Colon (tissue), 2 donors: ENCODE results near the gene CREB3L4.

Source experiments
- FAIRE-seq: peaks from 2 replicates; lab custom pipeline; 2012; peaks lifted over from hg19 to GRCh38; lab: Jason Lieb, UNC
- donor health status: control.
- donor health status: control.

The CREB3L4 gene, protein sequence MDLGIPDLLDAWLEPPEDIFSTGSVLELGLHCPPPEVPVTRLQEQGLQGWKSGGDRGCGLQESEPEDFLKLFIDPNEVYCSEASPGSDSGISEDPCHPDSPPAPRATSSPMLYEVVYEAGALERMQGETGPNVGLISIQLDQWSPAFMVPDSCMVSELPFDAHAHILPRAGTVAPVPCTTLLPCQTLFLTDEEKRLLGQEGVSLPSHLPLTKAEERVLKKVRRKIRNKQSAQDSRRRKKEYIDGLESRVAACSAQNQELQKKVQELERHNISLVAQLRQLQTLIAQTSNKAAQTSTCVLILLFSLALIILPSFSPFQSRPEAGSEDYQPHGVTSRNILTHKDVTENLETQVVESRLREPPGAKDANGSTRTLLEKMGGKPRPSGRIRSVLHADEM

GRCh38 chr1:153967107-153967999 lies at the start of gene CREB3L4:
TSS of gene CREB3L4 (plus strand) at chr1:153967902. CDS start at chr1:153968526, 624 bp downstream.
- no peak for FAIRE-seq

DNA sequence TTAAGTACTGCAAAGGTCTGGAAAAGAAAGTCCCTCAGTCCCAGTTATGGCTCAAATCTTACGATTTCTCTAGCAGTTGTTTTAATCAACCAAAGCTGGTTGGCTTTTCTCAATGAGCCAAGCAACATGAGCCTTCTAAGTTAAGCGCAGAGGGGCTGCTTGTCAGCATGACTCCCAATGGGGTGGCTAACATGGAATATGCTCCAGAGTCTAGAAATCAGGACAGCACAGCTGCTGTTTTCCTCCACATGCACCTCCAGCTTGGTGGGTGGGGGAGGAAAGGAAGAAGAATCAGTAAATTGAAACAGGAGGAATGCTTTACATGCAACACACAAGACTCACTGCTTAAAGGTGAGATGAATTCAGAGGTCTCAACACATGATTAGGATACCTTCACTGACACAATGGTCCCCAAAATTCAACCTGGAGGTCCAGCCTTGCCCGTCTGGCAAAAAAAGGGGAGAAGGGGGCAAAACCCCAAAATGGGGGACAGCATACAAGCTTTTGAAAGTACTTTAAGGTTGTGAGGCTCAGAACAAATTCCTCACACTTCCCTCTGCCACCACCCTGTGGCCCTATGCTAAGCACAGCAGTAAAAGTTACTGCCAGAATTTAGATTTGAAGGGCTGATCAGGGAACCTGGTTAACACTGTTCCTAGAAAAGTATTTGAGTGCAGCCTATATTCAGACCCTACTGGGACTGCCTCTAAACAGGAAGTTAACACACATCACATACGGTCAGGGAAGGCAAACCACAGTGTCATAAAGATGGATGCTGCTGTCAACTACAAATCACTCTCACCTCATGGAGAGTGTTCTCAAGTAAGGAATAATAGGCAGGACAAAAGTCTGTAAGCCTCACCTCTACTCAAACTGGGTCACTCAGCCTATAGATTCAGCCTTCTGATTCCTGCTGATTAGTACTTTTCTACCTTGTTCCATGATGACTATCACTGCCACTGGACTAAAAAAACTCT lies 47.5 kb upstream of the CREB3L4 start:
- FAIRE-seq = no peak

- no peak for FAIRE-seq
Measured at GRCh38 chr1:153921080-153921802, 46.5 kb upstream of the CREB3L4 start.

GRCh38 chr1:153921803-153922075 lies 46.0 kb upstream of the CREB3L4 start:
- FAIRE-seq = no peak

- no peak for FAIRE-seq
Measured at GRCh38 chr1:153922076-153922971, 45.4 kb upstream of the CREB3L4 start.

DNA sequence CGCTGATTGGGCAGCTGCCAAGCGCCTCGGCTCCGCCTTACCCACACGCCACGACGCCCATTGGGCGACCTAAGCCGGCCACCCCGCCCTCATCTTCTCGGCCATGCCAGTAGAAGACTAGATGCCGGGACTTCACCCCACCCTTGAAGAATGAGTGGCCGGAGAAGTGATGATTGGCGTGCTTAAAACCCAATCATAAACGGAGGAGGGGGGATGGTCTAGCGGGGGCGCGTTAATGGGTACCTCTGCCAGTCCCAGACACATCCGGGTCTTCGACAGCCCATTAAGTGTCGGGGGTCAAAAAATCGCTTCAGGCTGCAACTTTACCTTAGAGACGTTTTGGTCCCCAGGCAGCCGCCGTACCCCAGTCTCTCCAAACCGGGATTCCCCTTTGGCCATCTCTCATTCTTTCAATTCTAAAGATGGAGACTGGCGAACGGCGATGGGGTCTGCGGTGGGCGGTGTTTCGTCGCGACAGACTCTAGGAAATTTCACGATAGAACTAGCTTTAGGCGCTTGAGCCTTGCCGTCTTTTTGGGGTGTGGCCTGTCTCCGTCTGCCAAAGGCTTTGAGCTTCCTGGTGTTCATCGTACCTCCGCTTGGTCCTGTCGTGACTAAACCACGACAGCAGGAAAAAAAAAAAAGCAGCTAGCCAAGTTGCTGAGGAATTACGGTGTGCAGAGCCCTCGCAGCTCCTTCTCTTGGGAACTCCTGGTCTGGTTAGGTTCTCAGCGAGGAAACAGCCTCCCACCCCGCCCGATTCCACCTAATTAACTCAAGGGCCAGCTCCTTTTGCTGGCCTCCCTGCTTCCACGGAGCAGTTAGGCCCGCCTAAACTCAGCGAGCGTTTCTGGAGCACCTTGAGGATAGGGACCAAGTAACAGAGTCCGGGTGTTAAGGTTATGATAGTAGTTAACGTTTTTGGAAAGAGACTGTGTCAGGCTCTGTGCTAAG lies 44.5 kb upstream of the CREB3L4 start, which contains the start of gene GATAD2B:
TSS of gene GATAD2B (minus strand) at position 1 of the 954 bp plus-strand sequence. CDS start 94,625 bp downstream, outside the sequence.
- FAIRE-seq = no peak

GRCh38 chr1:153926405-153926804 lies 41.3 kb upstream of the CREB3L4 start:
- no peak for FAIRE-seq

- no peak for FAIRE-seq
Measured at GRCh38 chr1:153928245-153928644, 39.5 kb upstream of the CREB3L4 start.

DNA sequence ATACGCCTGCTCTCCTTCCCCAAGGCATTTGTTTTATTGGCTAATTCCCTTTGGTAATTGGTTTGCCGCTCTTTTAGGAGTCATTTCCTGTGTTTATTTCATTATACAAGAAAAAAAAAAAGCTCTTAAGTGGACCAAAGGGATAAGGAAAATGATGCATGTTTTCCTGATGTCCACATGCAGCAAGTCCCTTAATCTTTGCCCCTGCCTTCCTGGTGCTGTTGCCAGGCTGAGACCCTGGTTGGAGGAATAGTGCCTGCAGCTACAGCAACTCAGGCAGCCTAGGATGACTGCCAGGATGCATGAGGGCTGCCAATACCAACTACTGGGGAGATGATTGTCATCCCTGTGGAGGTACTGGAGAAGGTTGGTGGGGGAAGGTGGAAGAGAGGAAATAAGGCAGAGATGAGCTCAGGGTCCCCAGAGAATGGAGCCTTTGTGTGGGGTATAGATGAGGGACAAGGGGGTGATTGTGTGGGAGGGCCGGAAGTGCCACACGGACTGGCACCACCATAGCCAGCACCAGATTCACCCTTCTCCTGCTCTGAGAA lies 38.8 kb upstream of the CREB3L4 start:
- FAIRE-seq = no peak

DNA sequence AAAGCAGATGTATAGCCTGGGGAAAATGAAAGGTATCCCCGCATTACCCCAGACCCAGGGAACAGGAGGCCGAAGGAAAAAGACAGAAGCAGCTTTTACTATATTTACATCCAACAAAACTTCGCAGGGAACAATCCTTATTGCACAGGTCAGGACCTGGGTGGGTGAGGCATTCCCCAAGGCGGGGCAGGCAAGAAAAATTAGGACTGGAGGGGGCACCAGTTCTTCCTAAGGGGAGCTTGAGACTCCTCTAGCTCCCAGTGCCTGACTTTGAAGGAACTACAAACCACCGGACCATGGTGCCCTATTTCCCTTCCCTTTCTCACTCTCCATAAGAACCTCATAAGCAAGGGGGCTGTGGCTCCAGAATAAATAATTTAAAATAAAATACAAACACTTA lies 38.3 kb upstream of the CREB3L4 start:
- no peak for FAIRE-seq

- FAIRE-seq = no peak
Measured at GRCh38 chr1:153929981-153930948, 37.4 kb upstream of the CREB3L4 start.

- no peak for FAIRE-seq
Measured at GRCh38 chr1:153932156-153933131, 35.3 kb upstream of the CREB3L4 start.

GRCh38 chr1:153933430-153933829 lies 34.3 kb upstream of the CREB3L4 start:
- no peak for FAIRE-seq

DNA sequence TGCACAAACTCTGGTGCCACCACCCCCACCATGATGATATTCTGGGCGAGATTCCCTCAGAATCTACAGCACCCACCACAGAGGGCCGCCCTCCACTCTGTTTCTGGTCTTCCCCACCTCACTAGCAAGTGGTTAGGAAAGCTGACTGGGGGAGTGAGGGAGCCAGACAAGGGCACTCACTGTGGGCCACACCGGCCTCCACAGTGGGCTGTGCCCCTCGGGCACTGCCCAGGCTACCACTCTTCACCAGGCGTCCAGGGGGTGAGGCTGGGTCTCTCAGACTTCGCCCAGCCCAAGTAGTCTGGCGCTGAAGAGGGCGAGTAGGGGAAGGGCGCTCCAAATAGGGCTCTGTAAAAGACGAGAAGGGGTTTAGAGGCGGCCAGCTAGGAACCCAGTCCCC lies 33.7 kb upstream of the CREB3L4 start:
- no peak for FAIRE-seq

DNA sequence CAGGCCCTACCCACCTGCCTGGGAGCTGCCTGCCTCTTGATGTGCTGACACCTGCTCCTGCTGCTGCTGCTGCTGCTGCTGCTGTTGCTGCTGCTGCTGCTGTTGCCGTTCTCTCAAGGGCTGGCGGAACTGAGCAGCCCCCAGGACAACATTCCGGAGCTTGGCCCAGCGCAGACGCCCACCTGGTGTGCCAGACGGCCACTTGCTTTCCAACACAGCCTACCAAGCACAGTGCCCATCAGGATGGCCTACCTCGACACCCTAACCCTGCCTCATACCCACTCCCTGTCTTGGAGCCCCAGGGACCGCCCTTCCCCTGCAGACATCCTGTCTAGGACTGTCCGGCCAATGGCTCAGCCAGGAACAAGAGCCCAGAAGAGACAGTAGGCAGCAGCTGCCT lies 33.0 kb upstream of the CREB3L4 start:
- FAIRE-seq = no peak
